ENCODE measurements around the gene RPTOR.

RPTOR gene

DNA sequence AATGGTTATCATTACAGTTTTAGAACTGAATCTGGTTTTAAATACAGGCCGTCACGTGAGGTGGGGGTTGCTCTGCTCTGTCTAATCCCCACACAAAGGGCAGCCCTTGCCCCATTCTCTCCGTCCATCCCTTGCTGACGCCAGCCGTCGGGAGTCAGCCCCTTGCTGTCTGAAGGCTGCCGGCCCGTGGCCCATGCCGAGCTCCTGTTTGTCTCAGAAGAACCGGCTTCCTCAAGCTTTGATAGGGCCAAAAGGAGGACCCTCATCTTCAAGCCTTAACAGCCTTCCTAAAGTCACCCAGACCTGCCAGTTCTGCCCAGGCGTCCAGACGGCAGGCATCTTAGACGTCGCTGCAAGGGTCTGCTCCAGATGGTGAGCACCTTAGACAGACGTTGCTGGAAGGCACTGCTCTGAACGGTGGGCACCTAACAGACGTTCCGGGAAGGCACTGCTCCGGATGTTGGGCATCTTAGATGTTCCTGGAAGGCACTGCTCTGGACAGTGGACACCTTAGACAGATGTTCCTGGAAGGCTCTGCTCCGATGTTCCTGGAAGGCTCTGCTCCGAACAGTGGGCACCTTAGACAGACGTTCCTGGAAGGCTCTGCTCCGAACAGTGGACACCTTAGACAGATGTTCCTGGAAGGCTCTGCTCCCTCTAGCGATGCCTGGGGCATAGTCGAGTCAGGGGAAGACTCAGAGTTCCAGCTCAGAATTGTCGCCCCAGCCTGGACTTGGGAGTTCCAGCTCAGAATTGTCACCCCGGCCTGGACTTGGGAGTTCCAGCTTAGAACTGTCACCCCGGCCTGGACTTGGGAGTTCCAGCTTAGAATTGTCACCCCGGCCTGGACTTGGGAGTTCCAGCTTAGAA lies 411.9 kb downstream of the RPTOR start:
- DNase-seq: no peak

DNA sequence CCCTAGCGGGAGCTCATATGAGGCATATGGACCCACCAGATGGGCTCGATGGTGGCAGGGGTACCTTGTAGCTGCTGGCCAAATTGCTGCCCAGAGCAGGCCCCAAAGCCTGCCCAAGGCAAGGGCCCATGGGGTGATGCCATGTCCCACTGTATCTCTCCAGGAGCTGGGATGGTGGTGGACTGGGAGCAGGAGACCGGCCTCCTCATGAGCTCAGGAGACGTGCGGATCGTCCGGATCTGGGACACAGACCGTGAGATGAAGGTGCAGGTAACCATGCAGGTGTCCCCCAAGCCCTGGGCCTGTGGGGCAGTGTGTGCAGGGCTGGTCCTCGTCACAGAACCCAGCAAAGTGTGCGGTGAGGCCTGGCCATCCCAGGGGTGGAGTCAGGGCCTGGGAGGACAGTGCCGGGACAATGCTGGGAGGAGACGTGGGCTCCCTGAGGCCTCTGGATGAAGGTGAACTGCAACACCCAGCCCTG lies 412.9 kb downstream of the RPTOR start:
- DNase-seq: no peak

DNA sequence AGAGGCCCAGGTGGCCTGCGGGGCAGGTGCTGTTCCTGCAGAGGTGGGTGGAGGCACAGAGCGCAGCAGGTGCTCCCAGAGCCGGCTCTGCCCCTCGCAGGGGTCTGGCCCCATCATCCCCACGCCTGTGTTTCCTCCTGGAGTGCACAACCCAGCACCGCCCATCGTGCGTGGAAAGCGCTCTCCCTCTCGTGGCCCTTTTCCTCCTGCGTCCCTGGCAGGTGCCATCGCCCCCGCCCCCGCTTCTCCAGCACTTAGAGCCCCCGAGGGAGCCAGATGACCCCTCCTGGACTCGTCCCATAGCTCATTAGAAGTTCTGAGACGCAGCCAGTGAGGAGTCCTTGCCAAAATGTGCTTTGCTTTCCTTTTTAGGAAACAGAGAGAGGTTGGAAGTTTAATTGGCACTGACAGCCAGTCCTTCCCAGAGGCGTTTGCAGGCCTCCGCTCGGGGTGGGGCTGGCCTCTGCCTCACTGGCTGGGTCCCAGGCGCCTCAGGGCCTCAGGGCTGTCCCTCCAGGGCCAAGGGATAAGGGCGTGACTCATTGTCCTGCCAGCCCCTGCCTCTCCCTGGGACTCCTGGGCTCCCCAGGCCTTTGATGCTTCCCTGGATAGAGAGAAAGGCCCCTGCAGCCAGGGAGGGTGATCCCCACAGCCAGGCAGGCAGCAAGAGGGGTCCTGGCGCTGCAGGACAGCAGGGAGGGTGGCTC lies 414.8 kb downstream of the RPTOR start:
- DNase-seq: no peak

DNA sequence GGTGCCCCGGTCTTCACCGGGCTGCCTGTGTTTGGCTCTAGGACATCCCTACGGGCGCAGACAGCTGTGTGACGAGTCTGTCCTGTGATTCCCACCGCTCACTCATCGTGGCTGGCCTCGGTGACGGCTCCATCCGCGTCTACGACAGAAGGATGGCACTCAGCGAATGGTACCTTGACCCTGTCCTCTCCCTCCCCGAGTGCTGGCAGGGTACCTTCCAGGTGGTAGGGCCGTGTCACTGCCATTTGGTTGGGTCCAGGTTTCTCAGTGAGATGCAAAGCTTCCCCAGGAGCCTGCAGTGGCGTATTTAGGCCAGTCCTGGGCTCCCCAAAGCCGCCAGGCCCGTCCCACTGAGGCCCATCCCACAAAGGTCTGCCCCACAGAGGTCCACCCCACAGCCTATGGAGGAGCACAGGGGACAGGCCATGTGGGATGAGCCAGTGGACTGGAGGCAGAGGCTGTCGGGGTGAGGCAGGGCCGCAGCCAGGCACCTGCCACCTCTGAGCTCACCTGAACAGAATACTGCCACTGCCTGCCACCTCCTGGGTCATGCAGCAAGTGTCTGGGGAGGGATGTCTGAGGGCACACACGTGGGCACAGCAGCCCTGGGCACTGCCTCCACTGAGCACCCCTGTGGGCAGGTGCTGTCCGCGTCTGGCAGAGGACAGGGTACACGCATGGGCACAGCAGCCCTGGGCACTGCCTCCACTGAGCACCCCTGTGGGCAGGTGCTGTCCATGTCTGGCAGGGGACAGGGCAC lies 415.6 kb downstream of the RPTOR start:
- no peak for DNase-seq

DNA sequence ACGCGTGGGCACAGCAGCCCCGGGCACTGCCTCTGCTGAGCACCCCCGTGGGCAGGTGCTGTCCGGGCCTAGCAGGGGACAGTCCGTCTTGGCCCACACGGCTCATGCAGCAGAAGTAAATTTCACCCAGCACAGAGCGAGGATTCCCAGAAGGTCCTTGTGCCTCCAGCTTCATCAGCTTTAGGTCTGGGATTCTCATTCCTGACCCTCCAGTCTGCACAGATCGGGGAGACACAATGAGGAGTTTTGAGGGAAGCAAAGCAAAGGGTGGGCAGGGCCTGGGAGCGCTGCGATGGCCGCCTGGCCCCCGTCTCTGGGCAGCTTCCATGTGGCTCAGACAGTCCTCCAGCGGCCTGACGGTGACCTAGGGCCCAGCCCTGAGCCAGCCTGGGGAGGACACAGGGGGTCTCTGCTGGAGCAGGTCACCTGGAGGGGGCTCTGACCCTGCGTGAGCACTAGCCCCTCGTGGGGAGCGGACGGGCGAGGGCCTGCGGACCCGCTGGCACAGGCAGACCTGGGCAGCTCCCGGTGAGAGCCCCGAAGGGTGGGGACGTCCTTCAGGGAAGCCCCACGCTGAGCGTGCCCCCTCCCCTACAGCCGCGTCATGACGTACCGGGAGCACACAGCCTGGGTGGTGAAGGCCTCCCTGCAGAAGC lies 416.3 kb downstream of the RPTOR start:
- DNase-seq: peak; percentile 39

DNA sequence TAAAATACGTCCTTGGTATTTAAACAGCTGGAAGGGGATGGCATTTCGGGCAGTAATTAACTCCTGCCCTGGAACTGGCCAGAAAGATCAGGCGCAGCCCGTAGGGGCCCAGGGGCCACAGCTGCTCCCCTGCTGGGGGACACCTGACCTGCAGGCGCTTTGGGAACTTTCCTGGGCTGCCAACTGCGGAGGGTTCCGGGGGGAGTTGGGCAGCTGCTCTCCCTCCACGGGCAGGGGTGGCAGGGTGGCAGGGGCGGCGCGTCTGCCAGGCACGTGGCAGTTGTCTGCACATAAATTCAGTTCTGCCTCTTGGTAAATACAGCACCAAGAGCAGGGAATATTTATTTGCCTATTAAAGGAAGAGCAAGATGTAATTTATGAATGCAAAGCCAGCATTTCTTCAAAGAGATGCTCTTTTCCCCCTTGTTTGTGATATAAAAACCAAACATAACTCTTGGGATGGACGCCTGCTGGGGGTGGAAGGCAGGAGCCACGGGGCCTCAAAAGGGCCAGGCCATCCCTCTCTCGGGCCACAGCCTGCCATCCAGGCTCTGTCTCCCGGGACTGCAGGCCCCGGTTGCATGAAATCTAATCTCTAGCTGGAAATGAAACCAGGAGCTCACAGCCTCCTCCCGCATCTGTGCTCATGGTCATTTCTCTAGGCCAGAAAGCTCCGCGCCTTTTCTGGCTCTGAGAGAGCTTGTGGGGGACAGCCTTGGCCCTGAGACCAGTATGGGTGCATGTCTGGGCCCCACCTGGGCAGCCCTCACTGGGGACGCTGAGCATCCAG lies 417.1 kb downstream of the RPTOR start:
- peak; percentile 39 for DNase-seq

DNA sequence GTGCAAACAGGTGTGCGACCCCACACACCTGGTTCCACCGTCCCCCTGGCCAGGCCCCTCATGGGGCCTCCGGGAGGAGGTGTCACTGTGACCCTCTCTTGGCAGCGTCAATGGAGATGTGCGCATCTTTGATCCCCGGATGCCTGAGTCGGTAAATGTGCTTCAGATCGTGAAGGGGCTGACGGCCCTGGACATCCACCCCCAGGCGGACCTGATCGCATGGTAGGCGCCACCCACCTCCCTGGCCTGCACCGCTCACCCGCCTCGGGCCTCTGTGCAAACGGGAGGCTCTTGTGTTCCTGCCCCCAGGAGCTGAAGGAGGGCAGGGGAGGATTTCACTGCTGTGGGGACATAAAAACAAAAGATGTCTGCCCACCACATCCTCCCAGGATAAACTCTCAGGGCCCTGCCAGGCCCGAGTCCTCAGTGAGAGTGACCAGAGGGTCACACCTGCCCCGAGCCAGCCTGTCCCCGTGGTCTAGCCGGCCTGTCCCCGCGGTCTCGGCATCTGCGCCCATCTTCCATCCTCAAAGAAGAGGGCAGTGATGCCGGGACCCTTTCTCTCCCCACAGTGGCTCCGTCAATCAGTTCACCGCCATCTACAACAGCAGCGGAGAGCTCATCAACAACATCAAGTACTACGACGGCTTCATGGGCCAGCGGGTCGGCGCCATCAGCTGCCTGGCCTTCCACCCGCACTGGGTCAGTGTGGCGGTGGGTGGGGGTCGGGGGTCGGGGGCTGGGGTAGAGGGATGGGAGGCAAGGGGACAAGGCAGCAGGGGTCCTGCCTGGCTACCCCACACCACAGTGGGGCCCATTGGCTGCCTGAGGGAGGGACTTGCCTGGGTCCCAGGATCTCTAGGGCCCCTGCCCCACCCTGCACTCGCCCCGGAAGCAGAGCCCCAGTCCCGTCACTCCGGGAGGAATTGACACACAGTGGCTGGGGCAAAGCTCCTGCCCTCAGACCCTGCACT lies 418.0 kb downstream of the RPTOR start:
- DNase-seq: no peak

DNA sequence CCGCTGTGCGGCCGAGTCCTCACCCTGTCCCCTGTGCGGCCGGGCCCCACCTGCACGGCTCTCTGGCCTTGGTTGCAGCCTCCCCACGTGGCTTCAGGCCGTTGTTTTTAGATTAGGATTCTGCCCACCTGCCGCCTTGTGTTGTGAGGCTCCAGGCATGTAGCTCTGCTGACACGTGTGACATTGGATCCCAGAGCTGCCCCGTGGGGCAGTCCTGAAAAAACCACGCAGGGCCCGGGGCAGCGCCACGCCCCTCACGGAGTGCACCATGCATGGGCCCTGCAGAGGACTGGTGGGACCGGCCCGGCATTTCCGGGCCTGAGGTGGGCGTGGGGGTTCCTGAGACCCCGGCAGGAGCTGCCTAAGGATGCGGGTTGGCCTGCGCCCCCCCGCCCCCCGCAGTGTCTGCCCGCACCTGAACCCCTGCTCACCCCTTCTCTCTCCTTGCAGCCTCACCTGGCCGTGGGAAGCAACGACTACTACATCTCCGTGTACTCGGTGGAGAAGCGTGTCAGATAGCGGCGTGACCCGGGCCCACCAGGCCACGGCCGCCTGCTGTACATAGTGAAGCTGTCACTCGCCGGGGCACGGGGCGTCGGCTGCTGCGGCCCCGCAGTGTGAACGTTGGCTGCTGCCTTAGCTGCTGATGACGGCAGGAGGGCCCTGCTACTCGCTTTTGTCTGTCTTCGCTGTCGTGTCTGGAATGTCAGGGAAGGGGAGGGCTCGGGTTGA lies 419.3 kb downstream of the RPTOR start:
- DNase-seq: peak; percentile 26

DNA sequence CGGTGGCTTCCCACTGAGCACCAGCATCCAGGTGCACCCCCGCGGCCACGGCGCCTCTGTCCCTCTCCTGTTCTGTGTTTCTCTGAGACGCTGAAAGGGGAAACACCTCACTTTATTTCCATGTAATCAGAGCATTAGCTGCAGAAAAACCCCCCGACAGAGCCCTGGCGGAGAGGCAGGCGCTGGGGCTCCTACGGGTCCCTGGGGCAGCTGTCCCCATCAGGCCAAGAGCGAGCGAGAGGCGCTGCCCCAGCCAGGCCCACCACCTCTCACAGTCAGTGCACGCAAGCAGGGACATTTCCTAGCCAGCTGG lies 419.9 kb downstream of the RPTOR start:
- DNase-seq: no peak

DNA sequence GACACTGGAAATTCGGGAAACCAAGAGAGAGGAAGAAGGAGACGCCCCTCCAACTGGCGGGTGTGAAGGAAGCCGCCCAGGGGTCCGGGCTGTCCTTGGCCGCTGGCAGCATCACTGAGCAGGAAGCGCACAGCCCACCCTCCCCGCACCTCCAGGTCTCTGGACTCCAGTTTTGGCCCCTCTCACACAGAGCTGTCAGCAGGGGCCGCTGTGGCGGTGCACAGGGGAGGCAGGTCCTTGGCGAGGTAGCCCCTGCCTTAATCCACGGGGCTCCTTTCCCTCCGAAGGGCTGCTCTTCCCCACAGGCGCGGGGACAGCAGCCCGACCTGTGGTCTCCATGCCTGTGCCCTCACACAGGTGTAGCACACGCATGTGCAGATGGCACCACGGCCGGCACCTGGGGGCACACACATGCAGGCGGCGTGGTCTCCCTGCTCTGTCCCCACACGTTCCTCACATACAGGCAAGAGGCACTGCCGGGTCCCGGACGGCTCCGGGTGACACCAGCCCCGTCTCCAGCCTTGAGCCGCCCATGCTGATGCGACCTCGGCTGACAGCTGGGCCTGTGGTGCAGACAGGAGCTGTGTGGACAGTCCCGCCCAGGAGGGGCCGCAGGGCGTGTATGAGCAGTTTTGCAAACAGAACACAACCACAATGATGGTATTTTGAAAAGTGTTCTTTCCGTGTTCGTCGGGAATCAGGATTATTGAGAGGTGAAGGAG lies 420.4 kb downstream of the RPTOR start:
- DNase-seq: no peak

DNA sequence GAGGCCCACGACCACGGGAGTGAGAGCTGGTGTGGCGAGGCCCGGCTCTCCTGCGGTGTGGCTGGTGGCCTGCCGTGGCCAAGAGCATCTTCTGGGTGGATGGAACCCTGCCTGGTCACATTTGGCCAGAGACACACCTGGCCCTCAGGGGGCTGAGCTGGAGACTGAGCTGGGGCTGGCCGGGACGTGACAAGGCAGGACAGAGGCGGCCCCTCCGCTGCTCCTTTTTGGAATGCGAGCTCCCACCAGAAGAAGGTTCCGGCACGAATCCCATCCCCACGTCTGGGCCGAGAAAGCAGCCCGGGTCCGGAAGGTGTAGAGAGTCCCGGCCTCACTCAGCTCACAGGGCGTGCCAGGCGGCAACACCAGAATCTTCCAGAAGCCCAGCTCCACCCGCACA lies 421.0 kb downstream of the RPTOR start:
- DNase-seq: no peak

DNA sequence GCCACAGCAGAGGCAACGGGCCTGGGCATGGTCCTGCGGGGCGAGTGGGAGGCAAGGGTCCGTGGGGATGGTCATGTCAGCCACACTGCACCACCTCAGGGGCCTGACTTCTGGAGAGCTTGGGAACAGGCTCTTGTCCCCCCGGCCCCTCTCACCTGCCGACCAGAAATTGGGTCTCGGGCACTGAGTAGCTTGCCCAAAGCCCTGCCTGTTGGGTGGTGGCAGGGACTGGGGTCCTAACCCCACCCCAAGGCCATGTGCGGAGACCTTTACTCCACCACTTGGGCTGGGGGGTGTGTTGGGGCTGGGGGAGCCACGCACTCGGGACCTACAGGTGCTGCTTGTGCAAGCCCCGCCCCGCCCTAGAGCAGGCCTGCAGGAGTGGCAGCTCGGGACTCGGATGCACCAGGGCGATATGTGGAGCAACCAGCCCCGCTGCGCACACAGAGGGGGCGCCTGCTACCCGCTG lies 422.8 kb downstream of the RPTOR start:
- no peak for DNase-seq

DNA sequence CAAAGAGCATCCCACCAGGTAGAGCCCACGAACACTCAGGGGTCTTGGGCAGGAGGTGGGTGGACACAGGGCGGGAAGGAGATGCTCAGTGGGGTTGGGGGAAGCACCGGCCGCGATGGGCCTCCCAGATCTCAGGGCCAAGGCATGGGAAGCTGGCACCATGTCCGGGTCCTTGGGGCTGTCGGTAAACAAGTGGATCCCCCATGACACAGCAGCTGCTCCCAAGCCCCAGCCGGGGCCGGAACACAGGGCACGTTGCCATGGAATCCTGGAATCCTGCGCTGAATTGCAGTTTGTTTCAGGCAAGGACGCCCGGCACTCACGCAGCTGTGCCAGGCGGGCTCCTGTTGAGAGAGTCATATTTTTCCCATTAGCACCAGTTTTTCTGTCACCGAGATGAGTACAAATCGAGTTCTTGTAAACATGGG lies 424.0 kb downstream of the RPTOR start:
- DNase-seq: peak; percentile 46

DNA sequence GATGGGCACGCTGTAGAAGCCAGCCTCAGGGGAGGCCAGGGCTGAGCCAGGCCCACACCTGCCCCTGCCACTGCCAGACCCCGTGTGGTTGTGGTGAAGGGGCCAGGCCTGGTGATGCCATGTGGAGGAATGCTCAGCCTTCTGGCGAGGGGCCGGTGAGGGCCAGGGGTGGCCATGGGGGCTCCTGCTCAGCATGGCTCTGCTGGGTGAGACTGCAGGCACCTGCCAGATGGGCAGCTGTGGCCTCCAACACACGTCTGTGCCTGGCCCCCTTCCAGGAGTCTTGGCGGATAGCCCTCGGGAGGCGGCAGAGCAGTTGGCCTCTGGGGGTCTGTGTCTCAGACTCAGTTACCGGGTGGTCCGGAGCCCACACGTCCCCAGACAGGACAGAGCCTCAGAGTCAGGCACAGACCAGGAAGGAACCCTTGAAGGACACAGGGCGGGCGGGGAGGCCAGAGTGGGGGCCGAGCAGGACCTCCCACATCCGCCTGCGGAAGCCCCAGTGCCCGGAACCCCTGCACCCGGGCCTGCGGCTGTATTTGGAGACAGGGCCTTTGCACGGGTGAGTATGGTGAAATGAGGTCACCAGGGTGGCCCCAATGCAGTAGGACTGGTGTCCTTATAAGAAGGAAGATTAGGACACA lies 424.5 kb downstream of the RPTOR start:
- no peak for DNase-seq

DNA sequence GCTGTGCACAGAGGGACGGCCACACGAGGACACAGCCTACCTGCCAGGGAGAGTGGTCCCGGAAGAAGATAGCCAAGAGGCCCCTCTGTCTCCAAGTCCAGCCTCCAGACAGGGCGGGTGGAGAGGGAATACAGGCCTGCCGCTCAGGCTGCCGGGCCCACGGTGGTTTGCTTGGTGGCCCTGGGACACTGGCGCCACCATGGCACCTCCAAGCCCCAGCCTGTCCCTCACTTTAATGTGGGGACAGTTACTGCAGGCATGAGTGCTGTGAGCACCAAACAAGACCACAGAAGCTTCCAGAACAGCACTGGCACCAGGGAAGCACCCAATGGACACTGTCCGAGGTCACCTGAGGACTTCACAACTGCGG lies 425.0 kb downstream of the RPTOR start:
- DNase-seq: no peak

DNA sequence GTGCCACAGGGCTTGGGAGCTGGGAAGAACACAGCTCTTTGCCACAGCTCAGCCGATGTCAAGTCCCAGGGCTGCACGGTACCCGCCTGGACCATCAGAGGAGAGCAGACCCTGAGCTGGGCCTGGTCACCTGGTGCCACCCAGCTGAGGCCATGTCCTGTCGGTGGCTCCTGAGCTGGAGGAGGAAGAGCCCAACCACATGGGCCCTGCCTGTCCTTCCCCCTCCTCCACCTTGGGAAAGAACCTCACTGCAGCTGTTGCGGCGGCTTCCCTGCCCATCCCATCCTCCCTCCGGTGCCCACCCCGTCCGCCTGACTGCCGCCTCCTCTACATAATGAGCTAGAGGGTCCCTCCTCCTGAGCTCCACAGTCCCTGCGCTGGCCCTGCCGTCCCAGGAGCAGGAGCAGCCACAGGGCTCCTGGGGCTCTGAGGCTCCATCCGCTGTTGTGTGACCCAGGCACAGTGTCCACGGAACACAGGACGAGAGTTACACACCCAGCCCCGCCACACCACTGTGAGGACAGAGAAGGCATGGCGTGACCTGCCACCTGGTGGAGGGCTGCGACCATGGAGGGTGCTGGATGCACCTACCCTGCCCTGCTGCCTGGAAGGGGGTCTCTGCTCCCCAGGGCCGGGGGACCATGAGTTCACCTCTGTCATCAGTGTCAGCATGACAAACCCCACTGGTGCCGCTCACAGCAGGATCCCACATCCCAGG lies 425.6 kb downstream of the RPTOR start:
- DNase-seq: no peak

DNA sequence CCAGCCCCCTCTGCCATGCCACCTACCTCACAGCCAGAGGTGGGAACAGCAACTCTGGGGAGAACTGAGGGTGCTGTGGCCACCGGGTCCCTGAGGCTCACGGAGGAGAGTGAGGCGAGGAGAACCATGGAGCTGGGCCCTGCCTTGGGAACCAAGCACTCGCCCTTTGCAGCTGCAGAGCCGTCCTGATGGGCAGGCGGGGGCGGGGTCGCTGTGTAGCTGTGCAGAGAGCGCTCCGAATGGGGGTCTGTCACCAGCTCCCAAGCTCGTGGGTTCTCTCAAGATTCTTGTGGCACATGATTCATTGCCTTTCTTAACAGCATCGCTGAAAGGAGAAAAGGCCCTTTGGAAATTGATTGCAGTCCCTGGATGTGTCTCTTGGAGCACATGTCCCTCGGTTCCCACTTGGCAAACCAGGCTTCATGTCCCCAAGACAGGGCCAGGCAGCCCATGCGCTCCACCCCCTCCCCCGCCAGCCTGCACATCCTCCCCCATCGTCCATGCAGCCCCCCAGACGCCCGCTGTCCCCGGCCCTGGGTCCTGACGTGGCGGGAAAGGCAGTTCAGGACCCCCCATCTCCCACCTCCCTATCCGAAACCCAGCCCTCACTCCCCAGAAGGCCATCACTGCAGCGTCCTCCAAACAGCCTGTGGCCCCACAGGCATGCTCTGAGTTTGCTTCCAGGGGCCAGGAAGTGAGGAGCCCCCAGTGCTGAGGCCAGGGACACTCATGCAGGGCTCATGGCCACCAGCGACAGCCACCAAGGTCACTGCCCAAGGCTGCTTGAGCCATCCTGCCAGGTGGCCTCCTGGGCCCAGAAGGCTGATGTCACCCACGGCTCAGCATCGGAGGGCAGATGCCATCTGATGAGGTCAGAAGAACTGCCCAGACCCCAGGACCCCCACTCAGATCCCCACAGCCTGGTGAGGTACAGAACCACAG lies 426.4 kb downstream of the RPTOR start:
- no peak for DNase-seq

Measured in NCI-H1417 treated with DMSO at 0.1 percent for 48 hours (cell line).